ENCODE data around the gene CPLX3.

The CPLX3 gene

GRCh38 chr15:74843891-74844299 lies 17.5 kb downstream of the CPLX3 start:
- TF ChIP-seq MAX (IDR thresholded peaks at IDR 0.05) (no peak), FOXM1 (IDR thresholded peaks at IDR 0.05; ENCODE audit: borderline replicate concordance, low read depth) (no peak), USF1 (IDR thresholded peaks at IDR 0.05) (no peak), TCF12 (IDR thresholded peaks at IDR 0.05; ENCODE audit: low read depth) (no peak), RAD21 (IDR thresholded peaks at IDR 0.05; ENCODE audit: low read depth) (no peak), TAF1 (IDR thresholded peaks at IDR 0.05; ENCODE audit: low read depth) (no peak), EGR1 (IDR thresholded peaks at IDR 0.05) (no peak), CEBPB (IDR thresholded peaks at IDR 0.05) (no peak), TEAD4 (IDR thresholded peaks at IDR 0.05) (no peak), ZBTB7A (IDR thresholded peaks at IDR 0.05; ENCODE audit: low read depth) (no peak), EP300 (IDR thresholded peaks at IDR 0.05; ENCODE audit: borderline replicate concordance) (no peak), CREB1 (IDR thresholded peaks at IDR 0.05; ENCODE audit: low read depth) (no peak), REST (IDR thresholded peaks at IDR 0.05; ENCODE audit: low read depth) (no peak), YY1 (IDR thresholded peaks at IDR 0.05; ENCODE audit: low read depth) (no peak), NFIC (IDR thresholded peaks at IDR 0.05) (no peak)

GRCh38 chr15:74844319-74845207 lies 18.1 kb downstream of the CPLX3 start:
- no peak for TF ChIP-seq EGR1 (IDR thresholded peaks at IDR 0.05)
- TF ChIP-seq FOXM1 (IDR thresholded peaks at IDR 0.05; ENCODE audit: borderline replicate concordance, low read depth): no peak
- no peak for TF ChIP-seq TCF12 (IDR thresholded peaks at IDR 0.05; ENCODE audit: low read depth)
- TF ChIP-seq TAF1 (IDR thresholded peaks at IDR 0.05; ENCODE audit: low read depth): no peak
- no peak for TF ChIP-seq CREB1 (IDR thresholded peaks at IDR 0.05; ENCODE audit: low read depth)
- TF ChIP-seq NFIC (IDR thresholded peaks at IDR 0.05): no peak
- TF ChIP-seq TEAD4 (IDR thresholded peaks at IDR 0.05): no peak
- no peak for TF ChIP-seq EP300 (IDR thresholded peaks at IDR 0.05; ENCODE audit: borderline replicate concordance)
- TF ChIP-seq USF1 (IDR thresholded peaks at IDR 0.05): no peak
- TF ChIP-seq CEBPB (IDR thresholded peaks at IDR 0.05): no peak
- TF ChIP-seq RAD21 (IDR thresholded peaks at IDR 0.05; ENCODE audit: low read depth): no peak
- TF ChIP-seq MAX (IDR thresholded peaks at IDR 0.05): no peak
- no peak for TF ChIP-seq ZBTB7A (IDR thresholded peaks at IDR 0.05; ENCODE audit: low read depth)
- TF ChIP-seq REST (IDR thresholded peaks at IDR 0.05; ENCODE audit: low read depth): no peak

- no peak for TF ChIP-seq YY1 (IDR thresholded peaks at IDR 0.05; ENCODE audit: low read depth)
- no peak for TF ChIP-seq TAF1 (IDR thresholded peaks at IDR 0.05; ENCODE audit: low read depth)
These were observed 18.8 kb downstream of the CPLX3 start for GRCh38 chr15:74845208-74845568.

GRCh38 chr15:74845581-74845980 lies 19.2 kb downstream of the CPLX3 start:
- TF ChIP-seq REST (IDR thresholded peaks at IDR 0.05; ENCODE audit: low read depth) (no peak), ZBTB7A (IDR thresholded peaks at IDR 0.05; ENCODE audit: low read depth) (no peak), RAD21 (IDR thresholded peaks at IDR 0.05; ENCODE audit: low read depth) (no peak), TAF1 (IDR thresholded peaks at IDR 0.05; ENCODE audit: low read depth) (no peak), EGR1 (IDR thresholded peaks at IDR 0.05) (no peak), EP300 (IDR thresholded peaks at IDR 0.05; ENCODE audit: borderline replicate concordance) (no peak)
